Measurements from ENCODE around the gene GASK1B.

GASK1B gene

GRCh38 chr4:158182736-158183135 is 9.9 kb upstream of the GASK1B start:
- peak; percentile 1 for DNase-seq

- no peak for DNase-seq
These were observed 9.1 kb upstream of the GASK1B start for GRCh38 chr4:158181906-158182305.

DNA sequence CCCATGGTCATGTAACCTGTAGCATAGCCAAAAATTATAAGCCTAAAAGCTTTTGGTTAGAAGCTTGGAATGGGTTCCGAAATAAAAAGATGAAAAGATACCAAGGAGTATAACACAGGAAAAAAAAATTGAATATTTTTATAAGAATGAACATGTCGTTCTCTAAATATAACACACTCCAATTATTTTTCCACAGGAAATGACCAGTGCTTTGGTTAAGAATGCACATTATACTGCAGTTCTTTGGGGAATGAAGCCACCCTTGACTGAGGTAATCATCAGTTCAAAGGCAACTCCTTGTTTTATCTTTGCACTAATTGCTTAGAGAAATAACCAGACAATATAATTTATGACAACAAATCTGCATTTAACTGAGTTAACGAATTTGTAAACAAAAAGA is 6.6 kb upstream of the GASK1B start:
- no peak for DNase-seq

GRCh38 chr4:158176776-158177175 is 4.0 kb upstream of the GASK1B start:
- DNase-seq = no peak

GRCh38 chr4:158176108-158176507 is 3.3 kb upstream of the GASK1B start:
- no peak for DNase-seq

GRCh38 chr4:158170691-158171561 is 1.9 kb downstream of the GASK1B start:
- DNase-seq = no peak

DNA sequence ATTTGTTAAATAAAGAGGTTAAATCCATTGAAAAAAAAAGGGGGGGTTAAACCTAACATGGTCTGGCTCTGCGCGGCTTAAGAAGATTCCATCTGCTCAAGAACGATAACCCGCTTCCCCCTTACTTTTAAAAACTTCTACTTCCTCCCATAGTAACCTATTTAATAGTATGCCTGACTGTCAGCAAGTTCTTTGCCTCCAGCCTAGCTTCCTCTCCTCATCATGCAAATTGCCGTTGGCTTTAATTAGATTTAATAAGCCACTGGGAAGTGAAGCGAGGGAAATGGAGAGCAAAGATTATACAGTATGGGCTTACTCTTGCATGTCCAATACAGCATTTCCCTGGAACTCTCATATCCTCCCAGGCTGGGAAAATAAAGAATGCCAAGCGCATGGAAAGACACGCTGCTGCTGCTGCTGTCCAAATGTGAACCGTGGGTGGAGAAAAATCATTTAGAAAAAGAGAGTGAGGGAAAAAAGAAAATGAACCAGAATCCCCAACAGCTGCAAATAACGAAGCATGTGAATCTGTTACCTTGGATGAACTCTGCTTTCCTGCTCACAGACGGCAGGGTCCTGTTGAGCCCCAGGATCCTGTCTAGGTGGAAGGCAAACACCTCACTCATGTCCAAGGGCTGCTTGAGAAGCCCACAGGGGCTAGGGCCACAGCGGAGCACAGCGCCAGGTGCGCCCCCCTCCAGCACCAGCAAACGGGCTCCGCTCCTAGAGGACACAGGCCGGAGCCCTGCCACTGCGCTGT is 2.7 kb downstream of the GASK1B start:
- DNase-seq = no peak

- no peak for DNase-seq
These were observed 3.3 kb downstream of the GASK1B start for GRCh38 chr4:158169506-158169905.

- DNase-seq = no peak
These were observed 4.2 kb downstream of the GASK1B start for GRCh38 chr4:158168606-158169005.

DNA sequence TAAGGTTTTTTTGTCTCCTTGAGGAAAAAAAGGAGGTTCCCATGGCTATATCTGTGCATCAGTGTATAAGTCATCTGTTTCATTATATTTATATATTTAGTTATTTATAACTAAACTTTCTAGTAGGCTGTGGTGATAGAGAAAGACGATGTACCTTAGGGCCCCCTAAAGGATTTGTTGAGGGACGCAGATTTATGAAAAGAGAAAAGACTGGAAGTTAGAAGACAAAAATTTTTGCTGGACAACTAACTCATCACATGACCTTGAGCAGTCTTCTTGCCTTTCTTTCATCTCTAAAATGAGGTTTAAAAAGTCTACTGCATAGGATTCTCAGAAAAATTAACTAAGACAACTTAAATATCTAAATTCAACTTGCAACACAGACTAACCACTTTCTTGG is 6.1 kb downstream of the GASK1B start:
- no peak for DNase-seq

GRCh38 chr4:158164768-158165213 is 8.0 kb downstream of the GASK1B start:
- DNase-seq = no peak

DNA sequence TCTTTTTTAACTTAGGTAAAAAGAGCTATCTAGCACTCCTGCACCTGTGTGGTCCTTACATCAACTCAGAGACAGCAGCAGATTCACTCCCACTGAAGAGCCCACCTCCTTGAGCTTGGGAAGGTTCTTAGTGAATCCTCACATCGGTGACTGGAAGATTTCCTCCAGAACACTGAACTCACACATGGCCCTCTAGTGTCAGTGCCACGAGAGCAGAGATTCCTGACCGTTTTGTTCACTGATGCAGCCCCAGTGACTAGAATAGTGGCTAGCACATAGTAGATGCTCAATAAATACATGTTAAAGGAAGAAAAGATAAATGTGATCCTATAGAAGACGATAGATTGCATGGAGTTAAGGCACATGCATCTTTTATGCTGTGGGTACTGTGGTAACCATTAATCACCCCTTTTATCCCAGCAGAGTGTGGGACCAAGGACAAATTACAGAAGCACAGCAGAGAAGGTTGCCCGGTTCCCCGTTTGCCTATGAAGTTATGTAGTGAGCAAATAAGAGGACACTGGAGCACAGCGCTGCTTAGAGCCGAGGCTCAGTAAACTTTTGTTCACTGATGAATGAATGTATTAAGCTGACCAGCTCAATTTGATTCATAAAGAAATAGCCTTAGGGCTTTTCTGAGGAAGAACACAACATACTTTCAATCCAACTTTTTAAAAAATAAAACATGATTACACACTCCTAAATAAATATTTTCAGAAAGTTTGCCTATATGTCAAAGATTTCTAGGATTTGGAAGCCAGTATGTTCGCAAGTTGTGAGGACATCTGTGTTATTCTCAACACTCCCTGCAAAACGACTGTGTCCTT is 8.7 kb downstream of the GASK1B start:
- no peak for DNase-seq

DNA sequence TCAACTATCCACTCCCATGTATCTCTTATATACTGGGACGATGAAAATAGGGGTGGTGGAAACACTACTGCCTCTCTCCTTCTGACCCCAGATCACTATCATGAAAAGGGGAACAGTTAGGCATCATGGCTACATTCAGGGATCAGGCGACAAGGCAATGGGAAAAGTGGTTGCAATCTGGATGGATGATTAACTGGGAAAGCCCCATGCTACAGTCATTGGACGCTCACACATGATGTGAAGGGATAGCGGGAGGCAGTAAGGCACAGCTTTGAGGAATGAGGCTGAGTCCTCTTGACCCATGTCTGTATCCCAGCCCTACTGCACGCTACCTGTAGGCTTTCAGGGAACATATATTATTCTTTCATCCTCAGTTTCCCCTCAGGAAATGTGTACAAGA is 10.2 kb downstream of the GASK1B start:
- no peak for DNase-seq

DNA sequence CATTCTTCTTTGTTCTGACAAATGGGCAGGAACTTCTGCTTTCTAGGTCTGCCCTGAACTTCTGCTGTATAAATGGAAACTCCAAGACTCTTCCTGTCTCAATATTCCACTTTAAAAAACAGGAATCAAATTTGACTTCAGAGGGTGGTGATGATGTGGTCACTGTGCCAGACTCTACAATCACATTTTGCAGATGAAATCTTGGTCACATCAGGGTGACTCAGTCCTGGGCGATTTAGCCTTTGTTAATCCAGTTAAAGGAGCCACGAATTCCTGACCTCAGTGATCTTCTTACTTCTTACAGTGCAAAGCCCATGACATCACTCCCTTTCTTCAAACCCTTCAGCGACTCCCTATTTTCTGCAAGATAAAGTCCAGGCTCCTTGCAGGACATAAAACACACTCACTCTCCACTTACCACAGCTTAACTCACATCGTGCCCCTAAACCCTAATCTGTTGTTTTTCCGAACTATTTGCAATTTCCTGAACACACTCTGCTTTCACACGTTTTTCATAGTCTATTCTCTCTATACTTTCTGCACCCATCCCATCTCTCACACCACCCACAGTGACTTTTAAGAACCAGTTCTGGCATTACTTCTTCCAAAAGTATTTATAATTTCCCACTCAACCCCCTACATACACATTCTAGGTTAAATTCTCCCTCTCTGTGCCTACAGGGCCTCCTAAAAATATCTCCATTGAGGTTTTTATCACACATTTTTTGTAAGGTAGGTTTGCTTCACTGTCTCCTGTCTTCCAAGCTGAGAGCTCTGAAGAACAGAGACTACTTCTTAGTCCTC is 11.1 kb downstream of the GASK1B start:
- DNase-seq = no peak

DNA sequence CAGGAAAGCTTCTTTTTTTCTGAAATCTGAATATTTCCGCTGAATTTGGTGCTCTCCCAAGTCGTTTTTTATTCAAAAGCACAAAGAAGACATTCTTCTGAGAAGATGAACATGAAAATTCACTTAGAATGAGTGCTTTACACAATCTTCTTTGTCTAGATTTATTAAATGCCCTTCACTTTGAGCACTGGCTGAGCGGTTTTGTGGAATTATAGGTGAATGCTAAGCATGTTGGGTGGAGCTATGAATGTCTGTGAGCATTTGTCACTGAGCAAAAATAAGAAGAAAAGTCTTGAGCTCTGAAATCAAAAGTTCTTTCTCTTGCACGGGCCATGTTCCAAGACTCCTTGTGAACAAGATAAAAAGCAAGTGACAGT is 13.1 kb downstream of the GASK1B start:
- DNase-seq = no peak

GRCh38 chr4:158159054-158159717 is 13.6 kb downstream of the GASK1B start:
- DNase-seq = no peak

DNA sequence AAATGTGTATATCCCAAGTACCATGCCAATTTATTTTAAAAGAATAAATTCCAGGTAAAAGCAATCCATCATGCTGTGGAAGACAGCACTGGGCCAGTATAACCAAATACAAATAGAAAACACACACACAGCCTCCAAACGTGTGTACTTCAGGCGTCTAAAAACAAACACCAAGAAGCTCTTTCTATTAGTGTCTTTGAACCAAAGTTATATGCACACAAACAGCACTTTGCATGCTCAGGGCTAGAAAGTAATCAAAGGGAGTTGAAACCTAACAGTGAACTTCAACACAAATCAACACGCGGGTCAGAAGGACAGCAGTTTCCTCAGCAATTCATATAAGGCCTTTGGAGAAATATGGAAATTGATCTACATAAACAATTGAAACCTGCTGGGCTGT is 15.4 kb downstream of the GASK1B start:
- no peak for DNase-seq

GRCh38 chr4:158155656-158156356 is 17.0 kb downstream of the GASK1B start:
- no peak for DNase-seq

DNA sequence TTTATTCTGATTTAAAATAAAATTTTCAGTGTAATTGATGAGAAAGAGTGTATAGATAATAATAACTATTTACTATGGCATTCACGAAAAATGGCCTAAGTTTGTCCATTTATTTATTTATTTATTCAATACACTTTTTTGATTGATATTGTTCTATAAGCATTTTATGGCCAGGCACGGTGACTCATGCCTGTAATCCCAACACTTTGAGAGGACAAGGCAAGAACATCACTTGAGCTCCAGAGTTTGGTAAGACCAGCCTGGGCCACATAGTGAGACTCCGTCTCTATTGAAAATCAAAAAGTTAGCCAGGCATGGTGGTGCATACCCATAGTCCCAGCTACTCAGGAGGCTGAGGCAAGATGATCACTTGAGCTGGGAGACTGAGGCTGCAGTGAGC is 25.7 kb downstream of the GASK1B start:
- DNase-seq = no peak

DNA sequence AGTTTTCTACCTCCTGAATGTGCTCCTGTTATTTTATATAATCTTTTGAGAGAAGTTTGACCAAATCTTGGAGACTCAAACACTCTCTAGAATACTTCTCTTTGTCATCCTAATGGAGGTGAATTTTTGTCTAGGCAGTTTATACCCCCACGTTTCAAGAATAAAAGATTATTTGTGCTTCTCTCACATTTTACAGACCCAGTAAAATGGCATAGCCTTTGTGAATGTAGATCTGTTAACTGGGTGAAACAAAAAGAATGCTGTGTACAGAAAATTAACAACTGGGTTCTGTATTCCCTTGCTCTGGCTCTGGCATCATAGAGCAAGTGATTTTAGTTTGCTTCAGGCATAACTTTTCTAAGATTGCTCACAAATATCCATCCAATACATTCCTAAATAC is 26.1 kb downstream of the GASK1B start:
- DNase-seq = no peak

GRCh38 chr4:158139086-158139485 is 33.7 kb downstream of the GASK1B start:
- no peak for DNase-seq

All from NCI-H2029 treated with DMSO at 0.1 percent for 48 hours (cell line).